Astrocyte of the cerebellum (primary cell): ENCODE measurements around the gene KCNA10.

Experiments
- DNase-seq: peaks from one replicate; pipeline ENCODE4 v3.0.0-alpha.2; 2011; ENCODE audit warnings: low read depth
- H3K4me3 ChIP-seq: 2 replicates; pipeline ENCODE4 v1.5.1; 2011; ENCODE audit warnings: mild to moderate bottlenecking, low read depth, low read length, moderate library complexity
- in situ Hi-C: cut with HindIII; loops from 2 replicates; pipeline ENCODE4 v1.10.0; 2017; ENCODE audit warnings: low sequenced_read_pairs
- TF ChIP-seq, protein P1 (sequence below): IDR thresholded peaks from 2 replicates; pipeline ENCODE4 v1.5.1; 2012; ENCODE audit warnings: low read length, low read depth, moderate library complexity, mild to moderate bottlenecking; ENCODE audit errors: missing control alignments

Gene KCNA10

DNA sequence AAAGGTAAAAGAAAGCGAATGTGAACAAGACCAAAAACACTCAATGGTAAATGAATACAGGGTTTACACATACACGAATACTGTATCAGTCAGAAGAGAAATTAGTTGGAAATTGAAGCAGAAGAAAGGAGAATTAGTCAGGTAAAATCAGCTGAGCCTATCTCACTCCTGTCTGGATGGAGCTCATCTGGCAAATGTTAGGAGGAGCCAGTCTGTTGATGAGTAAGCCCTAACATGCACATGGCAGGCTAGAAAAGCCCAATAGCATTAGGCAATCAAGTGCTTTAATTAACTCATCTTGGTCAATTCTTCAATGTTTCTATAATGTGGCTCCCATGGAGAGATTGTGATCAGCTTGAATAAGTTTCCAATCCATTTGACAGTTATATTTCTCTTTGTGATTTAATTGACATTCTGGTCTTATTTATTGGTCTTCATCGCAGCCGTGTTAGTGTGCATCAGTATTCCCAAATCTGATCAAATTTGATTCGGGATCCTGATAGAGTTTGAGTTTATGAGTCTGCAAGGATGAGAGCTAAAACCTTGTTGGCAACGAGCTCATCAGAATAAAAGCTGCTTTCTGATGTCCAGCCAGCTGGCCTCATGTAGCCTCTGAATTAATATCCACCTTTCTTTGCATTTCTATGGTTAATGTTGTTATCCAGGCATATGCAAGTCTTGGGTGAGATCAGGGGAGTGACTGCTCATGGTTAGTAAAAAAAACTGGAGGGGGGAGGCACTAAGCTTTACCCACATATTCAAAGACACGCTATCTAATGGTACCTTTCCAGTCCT is 22.1 kb upstream of the KCNA10 start:
- TF ChIP-seq, protein P1, sequence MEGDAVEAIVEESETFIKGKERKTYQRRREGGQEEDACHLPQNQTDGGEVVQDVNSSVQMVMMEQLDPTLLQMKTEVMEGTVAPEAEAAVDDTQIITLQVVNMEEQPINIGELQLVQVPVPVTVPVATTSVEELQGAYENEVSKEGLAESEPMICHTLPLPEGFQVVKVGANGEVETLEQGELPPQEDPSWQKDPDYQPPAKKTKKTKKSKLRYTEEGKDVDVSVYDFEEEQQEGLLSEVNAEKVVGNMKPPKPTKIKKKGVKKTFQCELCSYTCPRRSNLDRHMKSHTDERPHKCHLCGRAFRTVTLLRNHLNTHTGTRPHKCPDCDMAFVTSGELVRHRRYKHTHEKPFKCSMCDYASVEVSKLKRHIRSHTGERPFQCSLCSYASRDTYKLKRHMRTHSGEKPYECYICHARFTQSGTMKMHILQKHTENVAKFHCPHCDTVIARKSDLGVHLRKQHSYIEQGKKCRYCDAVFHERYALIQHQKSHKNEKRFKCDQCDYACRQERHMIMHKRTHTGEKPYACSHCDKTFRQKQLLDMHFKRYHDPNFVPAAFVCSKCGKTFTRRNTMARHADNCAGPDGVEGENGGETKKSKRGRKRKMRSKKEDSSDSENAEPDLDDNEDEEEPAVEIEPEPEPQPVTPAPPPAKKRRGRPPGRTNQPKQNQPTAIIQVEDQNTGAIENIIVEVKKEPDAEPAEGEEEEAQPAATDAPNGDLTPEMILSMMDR, result no peak
- in situ Hi-C loops, result no loop called here
- H3K4me3 ChIP-seq, result no peak overlapping the region
- no peak for DNase-seq

DNA sequence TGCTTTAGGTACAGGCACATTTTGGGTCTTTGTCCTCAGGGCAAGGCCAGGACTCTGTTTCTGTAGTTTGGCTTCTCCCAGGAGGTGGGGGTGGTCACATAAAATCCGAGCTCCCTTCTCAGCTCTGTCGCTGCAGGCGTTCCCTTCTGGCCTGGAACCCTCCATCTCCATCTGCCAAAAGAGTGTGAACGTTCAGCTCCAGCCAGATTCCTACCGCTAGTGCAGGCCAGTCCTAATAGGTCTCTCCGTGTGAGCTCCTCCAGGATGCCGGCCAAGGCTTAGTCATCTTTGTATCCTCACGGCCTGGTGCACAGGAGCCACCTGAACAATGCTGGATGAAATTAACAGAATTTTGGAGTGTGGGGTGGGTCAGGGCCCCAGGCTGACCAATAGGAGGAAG is 19.9 kb upstream of the KCNA10 start:
- TF ChIP-seq, protein P1, result no peak
- in situ Hi-C loops, result no loop called here
- peak; percentile 4 for DNase-seq
- no peak overlapping the region for H3K4me3 ChIP-seq

DNA sequence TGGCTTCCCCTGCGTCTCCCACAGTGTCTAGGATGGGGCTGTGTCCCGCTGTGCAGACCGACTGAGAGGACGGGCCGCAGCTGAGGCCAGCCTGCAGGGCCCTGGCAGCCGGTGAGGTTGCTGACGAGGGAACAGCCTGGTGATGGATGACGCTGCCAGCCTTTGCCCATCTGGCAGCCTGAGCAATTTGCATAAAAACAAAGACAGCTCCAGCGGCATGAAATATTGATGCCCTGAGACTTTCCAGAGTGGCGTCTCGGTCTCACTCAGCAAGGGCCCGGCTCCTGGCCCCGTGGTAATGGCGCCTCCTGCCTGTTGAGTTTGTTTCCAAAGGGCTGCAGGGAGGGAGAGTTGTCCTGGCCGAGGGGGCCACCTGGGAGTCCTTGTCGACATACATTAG is 19.1 kb upstream of the KCNA10 start:
- TF ChIP-seq, protein P1, result no peak
- in situ Hi-C loops, result no loop called here
- DNase-seq, result no peak
- H3K4me3 ChIP-seq, result no peak overlapping the region

DNA sequence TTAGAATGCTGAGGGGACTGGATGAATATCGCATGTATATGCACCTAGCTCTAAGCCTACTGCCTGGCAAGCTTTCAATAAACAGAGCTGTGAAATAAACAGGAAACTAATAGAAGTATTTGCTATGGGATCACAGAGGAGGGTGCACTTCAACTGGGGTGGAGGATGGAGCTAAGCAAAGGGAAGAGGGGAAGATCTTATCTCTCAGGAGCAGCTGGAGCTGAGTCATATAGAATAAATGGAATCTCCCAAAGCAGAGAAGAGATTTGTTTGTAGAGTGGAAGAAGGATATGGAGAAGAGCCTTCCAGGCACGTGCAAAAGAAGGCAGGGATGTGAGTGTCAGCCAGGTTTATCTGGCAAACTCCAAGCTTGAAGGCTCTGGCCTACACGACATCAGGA is 17.0 kb upstream of the KCNA10 start:
- in situ Hi-C loops, result no loop called here
- TF ChIP-seq, protein P1, result no peak
- H3K4me3 ChIP-seq, result no peak overlapping the region
- no peak for DNase-seq

DNA sequence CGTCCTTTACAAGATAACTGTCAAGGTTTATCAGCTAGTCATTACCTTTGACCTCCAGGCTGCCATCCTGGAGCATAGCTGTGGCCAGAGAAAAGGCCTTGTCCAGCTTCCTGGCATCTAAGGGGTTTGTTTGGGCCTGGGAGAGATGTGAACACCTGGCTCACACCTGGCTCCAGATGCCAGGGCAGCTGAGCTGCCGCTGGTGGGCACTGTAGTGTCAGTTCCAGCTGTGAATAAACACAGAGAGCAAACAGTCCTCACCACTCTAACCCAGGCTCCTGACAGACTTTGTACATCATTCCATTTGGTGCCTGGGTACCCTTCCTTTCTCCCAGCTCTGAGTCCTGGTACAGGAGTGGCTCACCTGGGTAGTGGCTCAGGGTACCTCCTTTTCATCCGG is 14.3 kb upstream of the KCNA10 start:
- in situ Hi-C loops, result no loop called here
- H3K4me3 ChIP-seq, result no peak overlapping the region
- TF ChIP-seq, protein P1, result no peak
- no peak for DNase-seq

DNA sequence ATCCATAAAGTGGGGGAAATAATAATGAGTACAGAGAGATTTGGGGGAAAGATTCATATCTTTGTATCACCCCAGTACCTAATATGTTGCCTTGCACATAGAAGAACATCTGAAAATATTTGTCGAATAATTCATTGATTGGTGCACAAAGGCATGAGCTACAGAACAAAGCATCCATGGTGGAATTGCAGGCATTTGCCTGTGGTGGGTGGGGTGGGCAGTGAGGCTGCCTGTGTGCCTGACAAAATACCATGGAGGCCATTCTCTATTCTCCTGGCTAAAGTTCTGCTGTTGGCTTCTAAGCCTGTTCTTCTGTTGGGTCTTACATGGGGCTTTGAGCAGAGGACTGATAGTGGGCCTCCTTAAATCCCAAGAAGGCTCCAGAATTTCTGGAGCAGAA is 10.0 kb upstream of the KCNA10 start:
- TF ChIP-seq, protein P1, result no peak
- in situ Hi-C loops, result no loop called here

More for the DNA sequence above, 10.0 kb upstream of the KCNA10 start:
- no peak overlapping the region for H3K4me3 ChIP-seq
- no peak for DNase-seq
